Tibial artery (tissue), 4 donors: Measurements from ENCODE around the gene OTOG.

Source experiments
- DNase-seq, 2 donors: peaks; one replicate each; pipeline ENCODE4 v3.0.0-alpha.2; 2019
- H3K27ac ChIP-seq, 2 donors: fragments of 200-600 bp; sonication (generic) in 1 of 2; 1 replicate in 1 of 2; 2 replicates in 1 of 2; pipeline ENCODE4 v1.5.1; 2018 to 2019; ENCODE audit warnings: mild to moderate bottlenecking in 1 of 2
- H3K27me3 ChIP-seq, 2 donors: fragments of 200-600 bp; sonication (generic) in 1 of 2; one replicate each; pipeline versions ENCODE4 v1.5.1 to v1.6.0; 2016 to 2019
- H3K36me3 ChIP-seq, 3 donors: fragments of 200-600 bp; sonication (generic) in 2 of 3; one replicate each; pipeline ENCODE4 v1.5.1; 2016 to 2019; ENCODE audit warnings: mild to moderate bottlenecking in 2 of 3
- H3K4me1 ChIP-seq, 4 donors: fragments of 200-600 bp; sonication (generic) in 2 of 4; 1 replicate in 3 of 4; 2 replicates in 1 of 4; pipeline ENCODE4 v1.5.1; 2016 to 2019
- H3K4me3 ChIP-seq, 2 donors: fragments of 200-600 bp; sonication (generic) in 1 of 2; 1 replicate in 1 of 2; 2 replicates in 1 of 2; pipeline ENCODE4 v1.5.1; 2018 to 2019; ENCODE audit warnings: mild to moderate bottlenecking in 2 of 2
- H3K9me3 ChIP-seq, 3 donors: fragments of 200-600 bp; sonication (generic) in 1 of 3; one replicate each; pipeline ENCODE4 v1.5.1; 2016 to 2019
- CTCF ChIP-seq, 2 experiments: fragments of 200-600 bp in 1 of 2; fragments of 450-650 bp in 1 of 2; IDR thresholded peaks; one replicate each; pipeline ENCODE4 v1.5.1; 2017 to 2019; ENCODE audit warnings: antibody characterized with exemption in 2 of 2, mild to moderate bottlenecking in 1 of 2, moderate library complexity in 1 of 2
- intact Hi-C: fragments of 100-400 bp; cut with DNase I; formaldehyde crosslinking; loops from one replicate; pipeline ENCODE4 v1.15.0; 2023; ENCODE audit warnings: low total_unique reads

Gene OTOG

GRCh38 chr11:17518366-17518765 lies 28.7 kb upstream of the OTOG start:
- DNase-seq: no peak
- H3K36me3 ChIP-seq: no peaks in the 10 kb centered on the region
- H3K4me3 ChIP-seq: no peak overlapping the region
- intact Hi-C loops: no loop called here
- no peak overlapping the region for H3K27ac ChIP-seq
- no peaks in the 10 kb centered on the region for H3K27me3 ChIP-seq
- H3K4me1 ChIP-seq: no peaks in the 10 kb centered on the region
- no peak for TF ChIP-seq CTCF (IDR thresholded peaks at IDR 0.05)
- H3K9me3 ChIP-seq: no peaks in the 10 kb centered on the region

GRCh38 chr11:17519061-17519885 lies 27.8 kb upstream of the OTOG start:
- Histone ChIP-seq H3K4me1 (no peaks in the 10 kb centered on the region), H3K4me3 (no peak overlapping the region), H3K36me3 (no peaks in the 10 kb centered on the region), H3K27me3 (no peaks in the 10 kb centered on the region), H3K27ac (no peak overlapping the region), H3K9me3 (no peaks in the 10 kb centered on the region)
- no peak for TF ChIP-seq CTCF (IDR thresholded peaks at IDR 0.05)
- no peak for DNase-seq
- intact Hi-C loops: no loop called here

GRCh38 chr11:17521106-17521900 lies 25.8 kb upstream of the OTOG start:
- no peak for DNase-seq
- no peaks in the 10 kb centered on the region for H3K4me1 ChIP-seq
- peaks cover 0 to under 1% of the 10 kb centered on the region in 2 donors for H3K27me3 ChIP-seq
- H3K9me3 ChIP-seq: no peaks in the 10 kb centered on the region
- intact Hi-C loops: no loop called here
- TF ChIP-seq CTCF (IDR thresholded peaks at IDR 0.05): no peak
- H3K4me3 ChIP-seq: no peak overlapping the region
- H3K27ac ChIP-seq: no peak overlapping the region
- no peaks in the 10 kb centered on the region for H3K36me3 ChIP-seq

GRCh38 chr11:17522655-17523054 lies 24.4 kb upstream of the OTOG start:
- TF ChIP-seq CTCF (IDR thresholded peaks at IDR 0.05): no peak
- Histone ChIP-seq H3K27me3 (peaks cover 0 to 6% of the 10 kb centered on the region in 2 donors), H3K9me3 (no peaks in the 10 kb centered on the region), H3K27ac (no peak overlapping the region), H3K36me3 (no peaks in the 10 kb centered on the region), H3K4me1 (no peaks in the 10 kb centered on the region), H3K4me3 (no peak overlapping the region)
- DNase-seq: no peak
- intact Hi-C loops: no loop called here

GRCh38 chr11:17524221-17524620 lies 22.8 kb upstream of the OTOG start:
- DNase-seq: no peak
- no peak overlapping the region for H3K27ac ChIP-seq
- H3K4me1 ChIP-seq: no peaks in the 10 kb centered on the region
- H3K9me3 ChIP-seq: no peaks in the 10 kb centered on the region
- peaks cover 0 to 12% of the 10 kb centered on the region in 2 donors for H3K27me3 ChIP-seq
- no peak for TF ChIP-seq CTCF (IDR thresholded peaks at IDR 0.05)
- no peaks in the 10 kb centered on the region for H3K36me3 ChIP-seq
- intact Hi-C loops: no loop called here
- H3K4me3 ChIP-seq: no peak overlapping the region
